ENCODE measurements around the gene PAIP1.
"Not testable (repeated sequence)": the region's sequence is repeated elsewhere in the genome, so short reads cannot be mapped to it uniquely, and the experiment has no call there.

The PAIP1 gene

DNA sequence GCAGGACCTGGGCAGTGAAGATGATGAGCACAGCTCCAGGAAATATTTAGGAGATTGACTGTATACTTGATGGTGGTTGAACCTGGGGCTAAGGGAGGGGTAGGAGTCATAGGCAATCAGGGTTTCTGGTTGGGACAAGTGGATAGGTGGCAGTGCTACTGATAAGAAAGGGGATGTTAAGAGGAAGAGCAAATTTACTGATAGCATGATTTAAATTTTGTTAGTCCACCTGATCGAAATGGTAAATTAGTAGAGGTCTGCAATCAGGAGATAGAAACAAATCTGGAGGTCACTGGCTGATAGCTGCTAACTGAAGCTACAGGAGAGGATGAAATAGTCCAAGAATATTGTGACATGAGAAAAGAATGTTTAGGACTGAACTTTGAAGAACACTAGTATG, 36.3 kb downstream of the PAIP1 start:
- no peak overlapping the region for H3K4me3 ChIP-seq (ENCODE audit: low read length)
- TF ChIP-seq, protein P1, sequence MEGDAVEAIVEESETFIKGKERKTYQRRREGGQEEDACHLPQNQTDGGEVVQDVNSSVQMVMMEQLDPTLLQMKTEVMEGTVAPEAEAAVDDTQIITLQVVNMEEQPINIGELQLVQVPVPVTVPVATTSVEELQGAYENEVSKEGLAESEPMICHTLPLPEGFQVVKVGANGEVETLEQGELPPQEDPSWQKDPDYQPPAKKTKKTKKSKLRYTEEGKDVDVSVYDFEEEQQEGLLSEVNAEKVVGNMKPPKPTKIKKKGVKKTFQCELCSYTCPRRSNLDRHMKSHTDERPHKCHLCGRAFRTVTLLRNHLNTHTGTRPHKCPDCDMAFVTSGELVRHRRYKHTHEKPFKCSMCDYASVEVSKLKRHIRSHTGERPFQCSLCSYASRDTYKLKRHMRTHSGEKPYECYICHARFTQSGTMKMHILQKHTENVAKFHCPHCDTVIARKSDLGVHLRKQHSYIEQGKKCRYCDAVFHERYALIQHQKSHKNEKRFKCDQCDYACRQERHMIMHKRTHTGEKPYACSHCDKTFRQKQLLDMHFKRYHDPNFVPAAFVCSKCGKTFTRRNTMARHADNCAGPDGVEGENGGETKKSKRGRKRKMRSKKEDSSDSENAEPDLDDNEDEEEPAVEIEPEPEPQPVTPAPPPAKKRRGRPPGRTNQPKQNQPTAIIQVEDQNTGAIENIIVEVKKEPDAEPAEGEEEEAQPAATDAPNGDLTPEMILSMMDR (conservative IDR thresholded peaks at IDR 0.05; ENCODE audit: low read depth, low read length), result no peak
- DNase-seq (ENCODE audit: low read depth), result no peak

DNA sequence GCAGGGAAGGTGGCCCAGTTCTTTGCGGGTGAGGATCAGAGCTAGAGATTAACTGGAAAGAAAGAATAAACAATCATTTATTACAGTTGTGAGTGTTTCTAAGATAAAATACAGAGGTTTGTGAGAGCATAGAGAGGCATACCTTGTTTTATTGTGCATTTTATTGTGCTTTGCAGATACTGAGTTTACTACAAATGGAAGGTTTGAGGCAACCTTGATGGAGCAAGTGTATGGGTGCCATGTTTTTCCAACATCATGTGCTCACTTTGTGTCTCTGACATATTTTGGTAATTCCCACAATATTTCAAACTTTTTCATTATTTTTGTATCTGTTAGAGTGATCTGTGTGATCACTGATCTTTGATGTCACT, 41.2 kb downstream of the PAIP1 start:
- peak overlapping the region; percentile 81 for H3K4me3 ChIP-seq (ENCODE audit: low read length)
- TF ChIP-seq, protein P1 (conservative IDR thresholded peaks at IDR 0.05; ENCODE audit: low read depth, low read length), result no peak
- no peak for DNase-seq (ENCODE audit: low read depth)

DNA sequence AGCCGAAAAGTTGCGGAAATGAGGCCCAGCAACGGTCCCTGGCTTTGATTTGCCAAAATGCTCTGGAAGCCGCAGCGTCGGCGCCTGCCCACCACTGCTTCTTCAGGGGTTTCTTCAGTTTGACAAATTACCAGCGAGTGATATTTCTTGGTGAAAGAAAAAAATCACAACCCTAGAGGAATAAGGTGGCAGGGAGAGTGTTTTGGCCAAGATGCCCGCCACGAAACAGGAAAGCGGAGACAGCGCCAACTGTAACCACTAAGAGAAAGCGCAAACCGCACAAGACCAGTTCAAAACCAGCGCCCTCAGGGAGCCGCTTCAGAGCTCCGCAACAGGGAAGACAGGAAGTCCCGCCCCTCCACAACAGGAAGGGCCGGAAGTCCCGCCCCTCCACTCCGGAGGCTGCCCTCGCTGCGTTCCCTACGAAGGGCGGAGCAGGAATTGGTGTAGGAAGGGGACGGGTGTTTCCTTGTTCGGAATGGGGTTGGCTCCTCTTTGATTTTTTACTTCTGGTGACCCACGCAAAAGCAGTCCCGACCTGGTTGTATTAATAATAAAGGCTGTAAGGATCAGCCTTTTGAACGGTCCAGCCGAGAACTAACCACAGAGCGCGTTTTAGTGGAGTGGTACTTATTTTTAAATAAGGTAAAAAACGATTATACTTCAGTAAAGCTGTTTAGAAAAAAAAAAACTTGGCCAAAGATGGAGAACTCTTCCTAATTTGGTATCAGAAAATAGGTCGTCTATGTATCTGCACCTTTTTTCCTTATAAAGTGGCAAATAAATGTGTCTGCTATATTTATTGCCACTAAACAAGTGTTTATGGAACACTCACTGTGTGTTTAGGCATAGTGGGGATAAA, 41.8 kb downstream of the PAIP1 start, which contains the start of gene C5orf34:
C5orf34 (minus strand) TSS at position 333 of the 862 bp plus-strand sequence. CDS start 5,809 bp downstream, outside the sequence.
- peak within 1 kb of the TSS; percentile 81 for H3K4me3 ChIP-seq (ENCODE audit: low read length)
- DNase-seq (ENCODE audit: low read depth), result peak; percentile 80
- TF ChIP-seq, protein P1 (conservative IDR thresholded peaks at IDR 0.05; ENCODE audit: low read depth, low read length), result no peak

DNA sequence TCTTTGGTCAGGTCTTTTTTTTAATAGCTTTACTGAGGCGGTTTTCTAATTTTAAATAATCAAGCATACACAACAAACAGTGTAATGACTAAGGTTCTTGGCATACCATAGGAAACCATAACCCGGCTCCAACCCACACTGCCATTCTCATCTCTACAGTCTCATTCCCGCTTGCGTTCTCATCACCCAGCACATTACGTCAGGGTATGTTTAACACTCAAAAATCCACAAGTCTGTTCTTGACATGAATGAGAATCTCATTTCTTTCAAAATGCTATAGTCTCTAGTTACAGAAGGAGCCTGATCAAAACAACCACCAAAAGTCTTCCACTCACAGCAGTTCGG, 42.4 kb downstream of the PAIP1 start:
- peak overlapping the region; percentile 81 for H3K4me3 ChIP-seq (ENCODE audit: low read length)
- peak; percentile 33 for DNase-seq (ENCODE audit: low read depth)
- TF ChIP-seq, protein P1 (conservative IDR thresholded peaks at IDR 0.05; ENCODE audit: low read depth, low read length), result no peak

DNA sequence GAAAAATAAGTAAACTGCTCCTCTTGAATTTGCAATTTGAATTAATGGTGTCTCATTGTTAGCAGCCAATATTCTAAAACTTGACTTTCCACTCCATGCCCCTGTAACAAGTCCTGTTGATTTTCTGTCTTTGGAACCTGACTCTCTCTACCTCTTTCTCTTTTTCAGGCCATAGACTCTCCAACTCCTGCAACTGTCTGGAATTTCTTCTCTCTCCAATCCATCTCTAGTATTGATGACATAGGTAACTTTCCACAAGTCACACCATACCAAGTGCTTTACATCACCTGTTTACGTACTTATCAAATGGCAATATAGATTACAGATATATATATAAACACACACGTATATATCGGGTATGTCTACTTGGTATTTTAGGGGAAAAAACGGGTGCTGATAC, 42.9 kb downstream of the PAIP1 start:
- no peak for DNase-seq (ENCODE audit: low read depth)
- peak overlapping the region; percentile 81 for H3K4me3 ChIP-seq (ENCODE audit: low read length)
- TF ChIP-seq, protein P1 (conservative IDR thresholded peaks at IDR 0.05; ENCODE audit: low read depth, low read length), result no peak

DNA sequence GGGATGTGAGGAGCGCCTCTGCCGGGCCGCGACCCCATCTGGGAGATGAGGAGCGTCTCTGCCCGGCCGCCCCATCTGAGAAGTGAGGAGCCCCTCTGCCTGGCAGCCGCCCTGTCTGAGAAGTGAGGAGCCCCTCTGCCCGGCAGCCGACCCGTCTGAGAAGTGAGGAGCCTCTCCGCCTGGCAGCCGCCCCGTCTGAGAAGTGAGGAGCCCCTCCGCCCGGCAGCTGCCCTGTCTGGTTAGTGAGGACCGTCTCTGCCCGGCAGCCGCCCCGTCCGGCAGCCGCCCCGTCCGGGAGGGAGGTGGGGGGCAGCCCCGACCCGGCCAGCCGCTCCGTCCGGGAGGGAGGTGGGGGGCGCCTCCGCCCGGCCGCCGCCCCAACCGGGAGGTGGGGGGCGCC, 45.8 kb downstream of the PAIP1 start:
- not testable (repeated sequence) for H3K4me3 ChIP-seq (ENCODE audit: low read length); DNase-seq (ENCODE audit: low read depth)

DNA sequence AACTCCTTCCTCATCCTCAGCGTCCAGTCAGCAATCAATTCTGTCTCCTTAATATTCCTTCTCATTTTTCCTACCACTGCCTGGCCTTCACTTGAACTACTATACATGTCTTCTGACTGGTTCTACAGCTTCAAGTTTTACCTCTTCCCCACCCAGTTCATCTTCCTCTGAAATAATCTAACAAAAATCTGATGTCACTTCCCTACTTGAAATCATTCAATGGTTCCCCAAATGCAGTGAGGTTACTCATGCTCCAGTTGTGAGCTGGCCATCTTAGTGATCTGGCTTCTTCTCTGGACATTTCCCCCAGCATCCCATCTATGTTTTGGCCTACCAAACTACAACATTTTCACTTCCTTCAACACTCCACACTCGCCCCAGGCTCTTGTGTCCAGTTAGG, 58.3 kb downstream of the PAIP1 start:
- DNase-seq (ENCODE audit: low read depth), result no peak
- TF ChIP-seq, protein P1 (conservative IDR thresholded peaks at IDR 0.05; ENCODE audit: low read depth, low read length), result no peak

More for the DNA sequence above, 58.3 kb downstream of the PAIP1 start:
- no peak overlapping the region for H3K4me3 ChIP-seq (ENCODE audit: low read length)

Data from retinal pigment epithelial cell (primary cell).